ENCODE results near the gene HBE1.
A peak's percentile ranks its signal among the peaks of the same experiment; 100 is the strongest.
"Not testable (repeated sequence)": the region's sequence is repeated elsewhere in the genome, so short reads cannot be mapped to it uniquely, and the experiment has no call there.

The HBE1 gene

GRCh38 chr11:5301846-5302245 is 32.1 kb upstream of the HBE1 start, which contains the start of gene OR51B4:
Gene OR51B4, minus strand, starts transcription at chr11:5301946. Its CDS starts 0 bp downstream, at chr11:5301946.
- TF ChIP-seq, protein P1, sequence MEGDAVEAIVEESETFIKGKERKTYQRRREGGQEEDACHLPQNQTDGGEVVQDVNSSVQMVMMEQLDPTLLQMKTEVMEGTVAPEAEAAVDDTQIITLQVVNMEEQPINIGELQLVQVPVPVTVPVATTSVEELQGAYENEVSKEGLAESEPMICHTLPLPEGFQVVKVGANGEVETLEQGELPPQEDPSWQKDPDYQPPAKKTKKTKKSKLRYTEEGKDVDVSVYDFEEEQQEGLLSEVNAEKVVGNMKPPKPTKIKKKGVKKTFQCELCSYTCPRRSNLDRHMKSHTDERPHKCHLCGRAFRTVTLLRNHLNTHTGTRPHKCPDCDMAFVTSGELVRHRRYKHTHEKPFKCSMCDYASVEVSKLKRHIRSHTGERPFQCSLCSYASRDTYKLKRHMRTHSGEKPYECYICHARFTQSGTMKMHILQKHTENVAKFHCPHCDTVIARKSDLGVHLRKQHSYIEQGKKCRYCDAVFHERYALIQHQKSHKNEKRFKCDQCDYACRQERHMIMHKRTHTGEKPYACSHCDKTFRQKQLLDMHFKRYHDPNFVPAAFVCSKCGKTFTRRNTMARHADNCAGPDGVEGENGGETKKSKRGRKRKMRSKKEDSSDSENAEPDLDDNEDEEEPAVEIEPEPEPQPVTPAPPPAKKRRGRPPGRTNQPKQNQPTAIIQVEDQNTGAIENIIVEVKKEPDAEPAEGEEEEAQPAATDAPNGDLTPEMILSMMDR (conservative IDR thresholded peaks at IDR 0.05; ENCODE audit: low read depth, low read length) = no peak
- no peak for DNase-seq (ENCODE audit: low read depth)
- H3K4me3 ChIP-seq (ENCODE audit: low read depth, low read length) = no peak within 1 kb of the TSS

DNA sequence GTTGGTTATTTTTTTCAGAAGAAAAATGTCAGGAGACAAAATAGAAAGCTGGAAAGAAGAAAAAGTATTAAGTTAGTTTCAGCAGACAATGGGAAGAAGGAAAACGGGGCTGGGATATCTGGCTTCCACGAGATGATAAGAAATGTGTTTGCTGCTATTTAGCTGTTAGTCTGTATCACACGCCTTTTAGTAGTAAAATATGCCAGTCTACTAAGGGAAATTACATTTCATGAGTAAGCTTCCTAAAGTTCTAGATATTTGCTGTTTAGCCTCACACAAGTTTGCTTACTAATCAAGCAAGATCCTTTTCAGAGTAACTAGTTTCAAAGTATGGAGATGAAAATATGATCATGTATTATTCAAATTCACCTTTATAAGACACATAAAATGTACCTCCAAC is 30.5 kb upstream of the HBE1 start:
- H3K4me3 ChIP-seq (ENCODE audit: low read depth, low read length) = no peak overlapping the region
- no peak for DNase-seq (ENCODE audit: low read depth)
- TF ChIP-seq, protein P1 (conservative IDR thresholded peaks at IDR 0.05; ENCODE audit: low read depth, low read length) = no peak

DNA sequence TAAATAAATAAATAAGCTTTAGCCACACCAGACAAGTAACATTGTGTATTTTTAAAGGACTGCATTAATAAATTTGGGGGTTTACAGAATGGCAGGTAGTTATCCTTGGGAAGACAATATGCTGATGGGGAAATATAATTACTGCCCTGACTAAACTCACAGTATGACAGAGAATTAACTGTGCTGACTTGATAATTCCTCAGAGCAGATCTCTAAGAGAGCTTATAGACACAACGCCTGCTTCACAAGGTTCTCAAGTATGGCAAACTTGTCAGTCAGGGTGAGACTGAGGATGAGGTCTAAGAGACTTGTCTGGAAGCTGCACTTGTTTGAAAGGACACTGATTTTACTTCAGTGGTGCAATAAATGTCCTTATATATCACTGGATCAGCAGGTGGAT is 28.7 kb upstream of the HBE1 start:
- no peak overlapping the region for H3K4me3 ChIP-seq (ENCODE audit: low read depth, low read length)
- DNase-seq (ENCODE audit: low read depth) = no peak
- TF ChIP-seq, protein P1 (conservative IDR thresholded peaks at IDR 0.05; ENCODE audit: low read depth, low read length) = no peak

DNA sequence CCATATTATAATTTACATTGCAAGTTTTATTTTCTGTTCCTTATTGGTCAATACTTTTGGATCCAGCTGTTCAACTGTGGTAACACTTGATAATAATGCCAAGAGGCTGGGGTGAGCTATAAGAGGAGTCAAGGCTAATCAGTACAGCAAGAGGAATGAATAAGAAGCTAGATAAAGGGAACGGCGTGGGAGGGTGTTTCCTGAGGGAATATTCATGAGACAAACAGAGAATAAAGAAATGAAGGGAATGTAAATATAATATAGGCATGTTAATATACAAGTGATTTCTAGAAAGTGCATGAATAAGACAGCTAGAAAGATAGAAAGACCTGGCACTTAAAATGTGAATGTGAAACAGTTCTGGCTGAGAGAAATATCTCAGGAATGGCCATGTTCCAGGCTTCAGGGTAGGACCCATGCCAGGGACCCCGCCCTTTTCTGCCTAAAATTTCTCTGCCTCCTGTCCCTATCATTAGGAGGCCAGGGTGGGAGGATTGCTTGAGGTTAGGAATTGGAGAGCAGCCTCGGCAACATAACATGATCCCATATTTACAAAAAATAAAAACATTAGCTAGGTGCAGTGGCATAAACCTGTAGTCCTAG is 28.1 kb upstream of the HBE1 start:
- DNase-seq (ENCODE audit: low read depth) = no peak
- TF ChIP-seq, protein P1 (conservative IDR thresholded peaks at IDR 0.05; ENCODE audit: low read depth, low read length) = no peak
- H3K4me3 ChIP-seq (ENCODE audit: low read depth, low read length) = no peak overlapping the region

DNA sequence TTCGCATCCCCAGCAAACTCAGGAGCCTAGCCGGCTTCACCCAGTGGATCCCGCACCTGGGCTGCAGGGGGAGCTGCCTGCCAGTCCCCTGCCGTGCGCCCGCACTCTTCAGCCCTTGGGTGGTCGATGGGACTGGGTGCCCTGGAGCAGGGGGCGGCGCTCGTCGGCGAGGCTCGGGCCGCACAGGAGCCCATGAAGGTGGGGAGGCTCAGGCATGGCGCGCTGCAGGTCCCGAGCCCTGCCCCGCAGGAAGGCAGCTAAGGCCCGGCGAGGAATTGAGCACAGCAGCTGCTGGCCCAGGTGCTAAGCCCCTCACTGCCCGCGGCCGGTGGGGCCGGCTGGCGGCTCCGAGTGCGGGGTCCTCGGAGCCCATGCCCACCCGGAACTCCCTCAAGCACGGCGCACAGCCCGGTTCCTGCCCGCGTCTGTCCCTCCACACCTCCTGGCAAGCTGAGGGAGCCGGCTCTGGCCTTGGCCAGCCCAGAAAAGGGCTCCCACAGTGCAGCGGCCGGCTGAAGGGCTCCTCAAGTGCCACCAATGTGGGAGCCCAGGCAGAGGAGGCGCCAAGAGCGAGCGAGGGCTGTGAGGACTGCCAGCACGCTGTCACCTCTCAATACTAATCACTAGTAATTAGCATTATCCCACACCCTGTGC is 24.7 kb upstream of the HBE1 start:
- H3K4me3 ChIP-seq (ENCODE audit: low read depth, low read length); DNase-seq (ENCODE audit: low read depth): not testable (repeated sequence)

DNA sequence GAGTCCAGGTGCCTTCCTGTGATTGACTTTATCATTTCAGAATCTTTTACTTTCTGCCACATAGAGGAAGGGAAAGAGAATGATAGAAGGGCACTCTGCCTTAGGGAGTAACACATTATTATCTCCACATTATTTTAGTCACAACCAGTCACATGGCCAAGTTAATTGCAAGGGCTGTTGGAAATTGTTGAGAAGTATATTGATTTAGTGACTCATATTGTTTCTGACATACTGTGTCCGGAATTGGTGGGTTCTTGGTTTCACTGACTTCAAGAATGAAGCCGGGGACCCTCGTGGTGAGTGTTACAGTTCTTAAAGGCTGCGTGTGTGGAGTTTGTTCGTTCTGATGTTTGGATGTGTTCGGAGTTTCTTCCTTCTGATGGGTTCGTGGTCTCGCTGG is 23.3 kb upstream of the HBE1 start:
- TF ChIP-seq, protein P1 (conservative IDR thresholded peaks at IDR 0.05; ENCODE audit: low read depth, low read length) = no peak
- no peak overlapping the region for H3K4me3 ChIP-seq (ENCODE audit: low read depth, low read length)
- DNase-seq (ENCODE audit: low read depth) = no peak

GRCh38 chr11:5291207-5291838 is 21.6 kb upstream of the HBE1 start:
- TF ChIP-seq, protein P1 (conservative IDR thresholded peaks at IDR 0.05; ENCODE audit: low read depth, low read length) = peak; percentile 88
- H3K4me3 ChIP-seq (ENCODE audit: low read depth, low read length) = no peak overlapping the region
- peak; percentile 83 for DNase-seq (ENCODE audit: low read depth)
